T47D (cell line): ENCODE results near the gene GDAP2.

Experiments
- DNase-seq, 2 experiments: peaks; one replicate each; pipeline versions ENCODE4 v3.0.0 to v3.0.0-alpha.2; 2011 to 2012; ENCODE audit warnings: low read depth in 1 of 2, low spot score in 1 of 2
- JUND ChIP-seq: IDR thresholded peaks from 2 replicates; pipeline ENCODE4 v1.6.1; 2012; ENCODE audit warnings: low read depth
- in situ Hi-C: cut with HindIII; loops from 2 replicates; pipeline ENCODE4 v1.10.0; 2016; ENCODE audit warnings: low sequenced_read_pairs, low pct_unique_long_range_greater_than_20kb

GDAP2 gene

DNA sequence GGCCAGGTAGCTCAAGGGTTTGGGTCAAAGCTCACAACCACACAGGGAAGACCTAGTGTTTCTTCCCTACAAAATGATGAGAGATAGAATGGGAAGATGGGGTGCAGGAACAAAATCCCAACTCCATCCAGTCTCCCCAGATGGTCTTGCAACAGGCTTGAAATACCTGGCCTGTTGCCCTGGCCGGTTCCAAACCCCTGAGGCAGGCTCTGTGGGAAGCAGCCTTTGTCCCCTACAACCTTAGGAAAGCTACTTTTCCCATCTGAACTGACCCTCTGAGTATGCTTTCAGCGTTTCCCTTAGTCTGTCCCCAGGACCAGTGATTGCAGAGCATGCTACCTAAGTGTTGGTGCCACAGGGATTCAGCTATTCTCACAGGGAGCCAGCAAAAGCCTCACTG lies 104.0 kb downstream of the GDAP2 start:
- in situ Hi-C loops, result no loop called here
- no peak for TF ChIP-seq JUND
- DNase-seq, result no peak

DNA sequence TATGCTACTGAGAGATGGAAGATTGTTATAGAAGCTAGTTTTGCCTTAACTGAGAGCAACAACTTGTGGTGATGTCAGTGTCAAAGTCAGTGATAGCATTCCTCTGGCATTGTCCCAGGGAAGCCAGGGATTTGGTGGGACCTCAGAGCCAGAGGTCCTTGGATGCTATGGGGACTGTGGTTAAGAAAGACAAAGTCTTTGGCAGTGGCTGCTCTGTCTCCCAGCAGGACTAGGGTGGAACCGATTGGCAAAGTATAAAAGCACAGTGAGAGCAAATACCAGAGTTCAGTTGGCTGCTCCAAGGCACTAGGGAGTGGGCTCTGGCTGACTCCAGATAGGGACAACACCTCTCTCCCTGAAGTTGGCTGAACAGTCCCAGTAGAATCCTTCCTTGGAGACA lies 104.8 kb downstream of the GDAP2 start:
- no peak for TF ChIP-seq JUND
- no peak for DNase-seq
- in situ Hi-C loops, result no loop called here

DNA sequence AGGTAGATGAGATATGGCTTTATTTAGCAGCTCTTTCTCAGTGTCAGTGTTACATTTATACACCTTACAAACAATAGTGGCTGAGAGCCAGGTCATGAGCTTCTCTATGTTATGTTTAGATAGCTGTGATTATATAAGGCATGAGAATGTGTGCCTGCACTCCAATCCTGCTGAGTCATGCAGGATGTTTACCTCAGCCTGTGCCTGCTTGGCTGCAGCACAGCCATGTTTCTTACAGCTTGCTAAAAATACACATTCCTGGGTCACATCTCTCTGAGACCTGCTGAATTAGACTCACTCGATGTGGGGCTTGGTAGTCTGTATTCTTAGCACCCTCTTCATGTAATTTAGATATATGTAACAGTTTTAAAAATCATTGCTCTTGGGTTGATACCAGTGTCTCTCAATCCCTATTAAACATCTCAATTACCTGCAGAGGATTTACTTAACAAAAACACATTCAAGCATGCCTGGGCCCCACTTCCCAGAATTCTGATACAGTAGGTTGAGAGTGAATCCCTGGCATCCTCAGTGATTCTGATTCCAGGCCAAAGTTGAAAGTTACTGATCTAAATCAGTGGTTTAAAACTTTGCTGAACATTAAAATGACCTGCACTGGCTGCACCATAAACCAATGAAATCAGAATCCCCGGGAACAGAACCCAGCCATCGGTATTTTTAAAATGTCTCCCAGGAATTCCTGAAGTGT lies 107.5 kb downstream of the GDAP2 start:
- TF ChIP-seq JUND, result no peak
- in situ Hi-C loops, result no loop called here
- peak in 1 of 2 experiments; percentile 52 for DNase-seq

DNA sequence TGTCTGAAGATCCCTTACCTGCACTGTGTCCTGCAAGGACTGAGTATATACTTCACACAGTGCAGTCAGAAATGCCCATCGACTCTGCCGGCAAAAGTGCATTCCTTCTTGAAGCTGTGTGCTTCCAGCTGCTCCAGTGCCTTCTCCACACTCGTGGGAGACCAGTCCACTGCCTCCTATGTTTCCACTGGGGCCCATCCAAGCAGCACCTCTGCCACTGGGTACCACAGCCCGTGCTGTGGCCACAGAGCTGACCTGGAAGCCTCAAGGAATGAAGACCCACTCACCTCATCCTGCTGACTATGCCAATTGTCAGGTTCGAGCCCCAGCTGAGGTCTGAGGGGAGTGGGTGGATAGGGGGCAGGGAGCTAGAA lies 108.1 kb downstream of the GDAP2 start:
- TF ChIP-seq JUND, result no peak
- in situ Hi-C loops, result no loop called here
- DNase-seq, result no peak

DNA sequence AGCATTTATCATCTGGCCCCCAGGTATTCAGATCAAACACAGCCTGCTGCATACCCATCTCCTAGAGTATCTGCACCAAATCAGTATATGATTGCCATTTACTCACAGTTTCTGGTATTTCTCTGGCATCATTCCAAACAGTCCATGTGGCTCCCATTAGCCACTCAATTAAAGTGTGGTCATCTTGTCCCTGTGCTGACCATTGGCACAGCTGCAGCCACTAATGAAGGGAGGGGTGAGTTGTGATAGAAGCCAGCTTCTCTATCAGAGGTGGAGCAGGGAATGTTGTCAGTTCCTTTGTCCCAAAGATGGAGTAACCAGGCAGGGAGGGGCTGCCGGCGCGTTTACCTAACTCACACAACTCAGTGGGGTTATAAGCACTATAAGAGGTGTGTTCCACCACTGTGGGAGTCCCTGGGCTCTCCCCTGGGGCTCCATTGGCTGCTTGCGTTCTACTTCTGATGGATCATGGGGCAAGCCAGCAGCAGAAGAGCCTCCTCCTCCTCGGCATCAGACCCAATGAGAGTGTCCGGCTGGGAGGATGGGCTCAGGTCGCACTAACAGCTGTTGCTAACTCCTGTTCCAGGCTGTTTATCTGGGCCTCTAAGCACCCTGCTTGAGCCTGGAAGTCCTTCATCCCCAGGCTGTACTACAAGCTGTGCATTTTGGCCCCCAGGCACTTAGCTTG lies 108.6 kb downstream of the GDAP2 start:
- in situ Hi-C loops, result no loop called here
- no peak for DNase-seq
- TF ChIP-seq JUND, result no peak

DNA sequence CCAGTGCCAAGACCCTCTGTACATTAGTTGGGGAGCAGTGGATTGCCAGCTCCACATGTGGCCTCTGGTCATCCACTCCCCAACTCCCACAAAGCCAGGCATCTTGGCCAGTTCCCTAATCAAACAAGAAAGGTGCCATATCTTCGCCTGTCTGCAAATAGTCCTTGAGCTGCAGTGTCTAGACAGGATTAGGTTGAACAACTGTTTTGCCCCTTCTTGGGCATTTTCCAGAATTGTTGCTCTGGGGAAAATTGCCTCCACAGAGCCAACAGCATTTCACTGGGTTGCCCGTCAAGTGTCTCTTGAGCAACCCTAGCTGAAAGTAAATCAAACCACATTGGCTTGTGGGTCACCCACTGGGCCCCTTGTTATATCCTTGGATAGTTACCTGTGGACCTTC lies 109.3 kb downstream of the GDAP2 start:
- in situ Hi-C loops, result no loop called here
- no peak for TF ChIP-seq JUND
- DNase-seq, result peak in 1 of 2 experiments; percentile 17

DNA sequence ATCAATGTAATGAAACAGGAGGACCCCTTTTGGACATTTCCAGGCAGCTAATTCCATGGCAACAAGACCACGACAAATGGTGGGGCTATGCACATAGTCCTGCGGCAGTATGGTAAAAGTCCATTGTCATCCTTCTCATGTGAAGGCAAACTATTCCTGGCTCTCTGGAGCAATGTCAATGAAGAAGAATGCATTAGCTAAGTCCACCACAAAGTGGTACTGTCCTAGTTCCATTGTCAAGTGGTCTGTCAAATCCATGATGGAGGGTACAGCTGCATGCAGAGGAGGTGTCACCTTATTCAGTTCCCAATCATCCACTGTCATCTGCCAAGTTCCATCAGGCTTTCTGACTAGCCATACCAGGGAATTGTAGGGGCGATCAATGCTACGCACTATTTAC lies 110.1 kb downstream of the GDAP2 start:
- no peak for DNase-seq
- in situ Hi-C loops, result no loop called here
- TF ChIP-seq JUND, result no peak

DNA sequence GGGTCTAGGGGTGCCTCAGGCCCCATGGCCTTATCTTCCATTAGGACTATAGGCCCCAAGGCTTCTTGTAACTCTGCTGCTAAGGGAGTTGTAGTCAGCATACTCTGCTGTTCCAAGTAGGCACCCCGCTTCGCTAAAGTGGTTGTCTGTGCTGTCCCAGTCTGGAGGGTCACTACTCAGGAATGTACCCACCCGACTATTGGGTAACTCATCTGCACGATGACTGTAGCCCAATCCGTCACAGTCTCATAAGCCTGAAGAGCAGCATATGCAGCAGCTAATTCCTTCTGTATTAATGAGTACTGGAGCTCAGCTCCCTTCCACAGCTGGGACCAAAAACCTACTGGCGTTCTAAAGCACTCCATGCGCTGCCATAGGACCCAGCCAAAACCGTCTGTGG lies 111.0 kb downstream of the GDAP2 start:
- no peak for DNase-seq
- in situ Hi-C loops, result no loop called here
- TF ChIP-seq JUND, result no peak

DNA sequence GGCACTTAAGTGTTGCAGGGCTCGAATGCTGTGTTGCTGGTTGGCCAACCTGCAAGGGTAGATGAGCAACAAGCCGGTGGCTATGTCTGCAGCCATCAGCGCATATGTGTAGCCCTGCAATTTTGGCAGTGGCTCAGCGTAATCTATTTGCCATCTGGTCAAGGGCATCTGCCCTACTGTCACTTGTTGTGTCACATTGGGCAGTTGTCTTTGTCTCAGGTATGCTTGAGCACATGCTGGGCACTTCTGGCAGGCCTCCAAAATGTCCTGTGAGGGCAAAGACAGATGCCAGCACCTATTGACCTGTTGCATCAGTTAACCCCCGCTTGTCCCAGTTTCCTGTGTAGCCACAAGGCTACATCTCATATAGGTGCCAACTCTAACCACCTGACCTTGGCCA lies 111.8 kb downstream of the GDAP2 start:
- no peak for TF ChIP-seq JUND
- in situ Hi-C loops, result no loop called here

DNA sequence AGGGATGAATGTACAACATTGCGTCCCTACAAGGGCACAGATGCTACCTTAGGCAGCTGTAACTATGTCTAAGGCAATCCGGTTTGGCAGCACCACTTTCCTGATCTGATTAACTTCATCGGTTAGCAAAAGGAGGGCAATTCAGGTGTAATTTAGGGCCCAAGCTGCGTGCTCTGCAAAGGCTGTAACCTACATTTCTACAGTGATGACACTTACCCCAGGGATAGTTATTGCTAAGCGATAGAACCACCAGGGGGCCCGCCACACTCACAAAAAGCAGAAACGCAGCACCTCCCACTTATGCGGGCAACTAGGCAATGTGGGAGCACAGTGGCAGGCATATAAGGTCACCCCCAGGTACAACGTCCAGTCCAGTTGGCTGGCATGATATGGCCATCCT lies 113.5 kb downstream of the GDAP2 start:
- no peak for DNase-seq
- TF ChIP-seq JUND, result no peak
- in situ Hi-C loops, result no loop called here

More for the DNA sequence above, 111.8 kb downstream of the GDAP2 start:
- no peak for DNase-seq

DNA sequence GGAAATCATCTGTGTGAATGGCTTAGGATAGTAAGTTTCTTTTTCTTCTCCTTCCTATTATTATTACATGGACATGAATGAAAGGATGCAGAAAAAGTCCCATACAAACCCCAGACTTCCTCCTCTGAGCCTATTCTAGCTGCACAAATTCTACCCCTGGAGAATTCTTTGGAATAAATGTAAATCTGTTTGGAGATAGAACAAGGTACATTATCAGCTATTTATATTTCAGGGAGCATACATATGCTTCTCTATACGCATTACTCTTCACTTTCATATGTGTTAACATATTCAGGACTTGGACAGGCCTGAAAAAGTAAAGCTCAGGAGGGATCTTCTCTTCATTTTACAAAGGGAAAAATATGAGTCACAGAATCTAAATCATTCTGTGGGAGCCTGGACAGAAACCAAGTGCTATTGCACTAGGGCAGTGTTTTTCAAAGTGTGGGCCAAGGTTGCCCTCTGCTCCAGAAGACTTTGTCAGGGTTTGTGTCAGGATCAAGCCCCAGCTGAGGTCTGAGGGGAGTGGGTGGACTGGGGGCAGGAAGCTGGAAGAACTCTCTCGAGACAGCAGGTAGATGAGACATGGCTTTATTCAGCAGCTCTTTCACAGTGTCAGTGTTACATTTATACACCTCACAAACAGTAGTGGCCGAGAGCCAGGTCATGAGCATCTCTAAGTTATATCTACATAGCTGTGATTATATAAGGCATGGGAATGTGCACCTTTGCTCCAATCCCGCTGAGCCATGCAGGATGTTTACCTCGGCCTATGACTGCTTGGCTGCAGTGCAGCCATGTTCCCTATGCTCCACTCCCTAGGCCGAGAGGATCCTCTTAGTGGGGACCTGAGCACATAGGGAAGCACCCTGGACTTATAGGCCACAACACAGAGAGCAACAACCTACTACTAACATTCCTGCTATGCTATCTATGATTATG lies 114.3 kb downstream of the GDAP2 start:
- in situ Hi-C loops, result no loop called here
- no peak for TF ChIP-seq JUND
- DNase-seq, result no peak
